Lower leg skin (tissue), 3 donors: ENCODE results near the gene IPO5.

ENCODE experiments used
- CTCF ChIP-seq, 3 donors: fragments of 450-650 bp; IDR thresholded peaks; one replicate each; pipeline ENCODE4 v1.5.1; 2016; ENCODE audit warnings: antibody characterized with exemption in 3 of 3, mild to moderate bottlenecking in 3 of 3, moderate library complexity in 2 of 3
- POLR2A ChIP-seq, 2 donors: fragments of 450-650 bp; IDR thresholded peaks; one replicate each; pipeline ENCODE4 v1.6.1; 2016 to 2017; ENCODE audit warnings: antibody characterized with exemption in 2 of 2, mild to moderate bottlenecking in 1 of 2, moderate library complexity in 1 of 2

- TF ChIP-seq CTCF (IDR thresholded peaks at IDR 0.05) (no peak), POLR2A (IDR thresholded peaks at IDR 0.05) (no peak)
Observed at GRCh38 chr13:98059276-98059675, 105.8 kb downstream of the IPO5 start.
